ENCODE results near the gene MSH6. TPM values are rescaled to one million over a fixed set of nuclear protein-coding genes. Genes with fewer than 3 reads are reported as not detected.

Gene MSH6
- total RNA-seq, 1 donor from 2014 or later, result 213 TPM

DNA sequence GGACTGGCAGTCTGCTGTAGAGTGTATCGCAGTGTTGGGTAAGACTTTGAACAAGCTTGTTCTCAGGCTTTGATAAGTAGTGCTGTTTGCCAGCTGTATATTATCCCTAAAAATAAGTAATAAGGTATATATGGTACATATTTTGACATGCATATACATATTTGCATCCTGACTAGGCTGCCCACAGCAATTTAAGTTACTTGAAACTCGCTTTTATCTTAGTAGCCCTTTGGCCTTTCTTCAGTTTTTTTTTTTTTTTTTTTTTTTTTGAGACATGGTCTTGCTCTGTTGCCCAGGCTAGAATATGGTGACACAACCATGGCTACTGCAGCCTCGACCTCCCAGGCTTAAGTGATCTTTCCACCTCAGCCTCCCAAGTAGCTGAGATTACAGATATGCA is 18.2 kb downstream of the MSH6 start:
- DNase-seq (ENCODE audit: low read depth, low spot score), result no peak
- H3K4me3 Mint-ChIP-seq, result no peak overlapping the region
- peaks cover 68% of the 10 kb centered on the region for H3K36me3 Mint-ChIP-seq (ENCODE audit: low read depth)
- no peaks in the 10 kb centered on the region for H3K4me1 Mint-ChIP-seq
- H3K27ac Mint-ChIP-seq (ENCODE audit: unreplicated experiment), result no peak overlapping the region
- H3K27me3 Mint-ChIP-seq (ENCODE audit: low read depth), result peaks cover 2% of the 10 kb centered on the region
- H3K9me3 Mint-ChIP-seq, result peaks cover 5% of the 10 kb centered on the region
- TF ChIP-seq, protein P1, sequence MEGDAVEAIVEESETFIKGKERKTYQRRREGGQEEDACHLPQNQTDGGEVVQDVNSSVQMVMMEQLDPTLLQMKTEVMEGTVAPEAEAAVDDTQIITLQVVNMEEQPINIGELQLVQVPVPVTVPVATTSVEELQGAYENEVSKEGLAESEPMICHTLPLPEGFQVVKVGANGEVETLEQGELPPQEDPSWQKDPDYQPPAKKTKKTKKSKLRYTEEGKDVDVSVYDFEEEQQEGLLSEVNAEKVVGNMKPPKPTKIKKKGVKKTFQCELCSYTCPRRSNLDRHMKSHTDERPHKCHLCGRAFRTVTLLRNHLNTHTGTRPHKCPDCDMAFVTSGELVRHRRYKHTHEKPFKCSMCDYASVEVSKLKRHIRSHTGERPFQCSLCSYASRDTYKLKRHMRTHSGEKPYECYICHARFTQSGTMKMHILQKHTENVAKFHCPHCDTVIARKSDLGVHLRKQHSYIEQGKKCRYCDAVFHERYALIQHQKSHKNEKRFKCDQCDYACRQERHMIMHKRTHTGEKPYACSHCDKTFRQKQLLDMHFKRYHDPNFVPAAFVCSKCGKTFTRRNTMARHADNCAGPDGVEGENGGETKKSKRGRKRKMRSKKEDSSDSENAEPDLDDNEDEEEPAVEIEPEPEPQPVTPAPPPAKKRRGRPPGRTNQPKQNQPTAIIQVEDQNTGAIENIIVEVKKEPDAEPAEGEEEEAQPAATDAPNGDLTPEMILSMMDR (conservative IDR thresholded peaks at IDR 0.05), result no peak

DNA sequence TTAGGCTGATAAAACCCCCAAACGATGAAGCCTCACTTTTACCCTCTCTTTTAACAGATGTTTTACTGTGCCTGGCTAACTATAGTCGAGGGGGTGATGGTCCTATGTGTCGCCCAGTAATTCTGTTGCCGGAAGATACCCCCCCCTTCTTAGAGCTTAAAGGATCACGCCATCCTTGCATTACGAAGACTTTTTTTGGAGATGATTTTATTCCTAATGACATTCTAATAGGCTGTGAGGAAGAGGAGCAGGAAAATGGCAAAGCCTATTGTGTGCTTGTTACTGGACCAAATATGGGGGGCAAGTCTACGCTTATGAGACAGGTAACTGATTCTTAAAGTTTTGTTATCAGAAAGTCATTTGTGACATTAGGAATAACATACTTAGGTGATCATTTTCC is 20.4 kb downstream of the MSH6 start:
- Mint-ChIP-seq H3K9me3 (peaks cover 5% of the 10 kb centered on the region), H3K27me3 (ENCODE audit: low read depth) (peaks cover 2% of the 10 kb centered on the region), H3K4me3 (peak overlapping the region; percentile 4), H3K36me3 (ENCODE audit: low read depth) (peaks cover 63% of the 10 kb centered on the region), H3K27ac (ENCODE audit: unreplicated experiment) (no peak overlapping the region), H3K4me1 (no peaks in the 10 kb centered on the region)
- no peak for DNase-seq (ENCODE audit: low read depth, low spot score)
- TF ChIP-seq, protein P1 (conservative IDR thresholded peaks at IDR 0.05), result no peak

DNA sequence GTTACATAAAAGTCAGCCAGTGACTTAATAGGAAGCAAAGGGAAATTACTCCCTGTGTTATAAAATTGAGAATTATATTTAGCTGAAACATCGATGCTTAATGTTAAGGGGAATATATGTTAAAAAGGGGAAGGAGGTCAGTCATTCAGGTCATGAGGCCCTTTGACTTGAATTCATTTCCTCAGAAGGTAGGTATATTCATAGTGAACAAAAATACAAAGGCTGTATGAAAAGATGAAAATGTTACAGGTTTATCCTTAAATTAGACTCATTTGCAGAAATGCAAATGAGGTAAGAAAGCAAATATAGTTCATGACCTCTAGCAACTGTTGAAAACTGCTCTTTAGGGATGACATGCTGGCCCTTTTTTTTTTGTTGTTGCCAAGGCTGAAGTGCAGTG is 20.8 kb downstream of the MSH6 start:
- H3K27me3 Mint-ChIP-seq (ENCODE audit: low read depth), result peaks cover 2% of the 10 kb centered on the region
- DNase-seq (ENCODE audit: low read depth, low spot score), result no peak
- no peaks in the 10 kb centered on the region for H3K4me1 Mint-ChIP-seq
- TF ChIP-seq, protein P1 (conservative IDR thresholded peaks at IDR 0.05), result no peak
- no peak overlapping the region for H3K27ac Mint-ChIP-seq (ENCODE audit: unreplicated experiment)
- H3K9me3 Mint-ChIP-seq, result peaks cover 5% of the 10 kb centered on the region
- H3K36me3 Mint-ChIP-seq (ENCODE audit: low read depth), result peaks cover 61% of the 10 kb centered on the region
- no peak overlapping the region for H3K4me3 Mint-ChIP-seq

DNA sequence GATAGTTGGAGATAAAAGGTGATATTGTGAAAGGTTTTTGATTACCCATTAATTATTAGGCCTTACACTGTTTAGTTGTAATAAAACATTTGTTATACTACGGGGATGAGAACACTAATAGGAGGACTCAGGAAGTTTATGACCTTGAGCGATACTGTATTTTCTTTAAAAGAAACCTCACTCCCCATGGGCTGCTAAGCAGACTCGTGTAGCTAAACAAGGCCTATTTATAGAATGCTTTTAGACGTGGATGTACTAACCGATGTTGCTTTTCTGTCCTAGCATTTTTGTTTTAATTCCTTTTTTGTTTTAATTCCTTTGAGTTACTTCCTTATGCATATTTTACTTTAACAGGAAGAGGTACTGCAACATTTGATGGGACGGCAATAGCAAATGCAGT is 22.9 kb downstream of the MSH6 start:
- Mint-ChIP-seq H3K36me3 (ENCODE audit: low read depth) (peaks cover 43% of the 10 kb centered on the region), H3K4me1 (no peaks in the 10 kb centered on the region), H3K27me3 (ENCODE audit: low read depth) (peaks cover 2% of the 10 kb centered on the region), H3K9me3 (peaks cover 5% of the 10 kb centered on the region), H3K27ac (ENCODE audit: unreplicated experiment) (no peak overlapping the region), H3K4me3 (peak overlapping the region; percentile 19)
- TF ChIP-seq, protein P1 (conservative IDR thresholded peaks at IDR 0.05), result no peak
- DNase-seq (ENCODE audit: low read depth, low spot score), result no peak

DNA sequence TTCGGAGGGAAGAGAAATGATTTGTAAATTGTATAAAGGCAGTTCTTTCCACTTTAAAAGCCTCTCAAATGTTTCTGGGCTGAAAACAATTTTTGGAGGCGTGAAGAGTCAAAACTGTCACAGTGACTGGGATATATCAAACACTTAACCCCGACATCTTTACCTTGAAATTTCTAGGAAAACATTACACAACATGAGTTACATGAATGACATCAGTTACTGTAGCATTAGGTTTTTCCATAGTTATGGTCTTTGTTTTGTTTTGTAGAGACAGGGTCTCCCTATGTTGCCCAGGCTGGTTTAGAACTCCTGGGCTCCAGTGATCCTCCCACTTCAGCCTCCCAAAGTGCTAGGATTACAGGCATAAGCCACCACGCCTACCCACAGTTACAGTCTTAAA is 25.7 kb downstream of the MSH6 start:
- Mint-ChIP-seq H3K27ac (ENCODE audit: unreplicated experiment) (no peak overlapping the region), H3K36me3 (ENCODE audit: low read depth) (peaks cover 39% of the 10 kb centered on the region), H3K9me3 (no peaks in the 10 kb centered on the region), H3K27me3 (ENCODE audit: low read depth) (peaks cover 5% of the 10 kb centered on the region), H3K4me3 (no peak overlapping the region), H3K4me1 (no peaks in the 10 kb centered on the region)
- no peak for DNase-seq (ENCODE audit: low read depth, low spot score)
- TF ChIP-seq, protein P1 (conservative IDR thresholded peaks at IDR 0.05), result no peak

DNA sequence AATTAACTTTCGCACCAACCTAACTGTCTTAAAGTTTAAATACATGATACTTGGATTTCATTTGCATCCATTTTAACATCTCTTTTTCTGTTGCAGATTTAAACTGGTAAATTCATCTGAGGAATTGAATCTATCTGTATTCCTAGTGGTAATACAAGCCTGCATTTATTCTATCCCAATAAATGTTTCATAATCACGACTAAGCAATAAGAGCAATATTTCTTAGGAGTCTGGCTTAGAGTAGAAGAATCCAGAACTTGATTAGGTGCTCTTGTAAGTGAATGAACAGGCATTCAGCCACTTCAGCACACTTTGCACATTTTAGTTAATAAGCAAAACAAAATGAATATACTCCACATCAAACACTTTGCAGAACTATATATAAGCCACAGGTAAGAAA is 27.0 kb downstream of the MSH6 start:
- Mint-ChIP-seq H3K27ac (ENCODE audit: unreplicated experiment) (no peak overlapping the region), H3K9me3 (peaks cover 2% of the 10 kb centered on the region), H3K4me1 (no peaks in the 10 kb centered on the region), H3K4me3 (no peak overlapping the region), H3K36me3 (ENCODE audit: low read depth) (peaks cover 38% of the 10 kb centered on the region), H3K27me3 (ENCODE audit: low read depth) (peaks cover 5% of the 10 kb centered on the region)
- DNase-seq (ENCODE audit: low read depth, low spot score), result no peak
- TF ChIP-seq, protein P1 (conservative IDR thresholded peaks at IDR 0.05), result no peak

Measured in neural crest cell (in vitro differentiated cells).